CD14-positive monocyte (primary cell): ENCODE measurements around the gene SIN3A. TPM values are rescaled to one million over a fixed set of nuclear protein-coding genes. Genes with fewer than 3 reads are reported as not detected.

Experiments
- DNase-seq, 3 donors: peaks; one replicate each; pipeline ENCODE4 v3.0.0-alpha.2; 2011 to 2022
- H2AFZ ChIP-seq: 2 replicates; pipeline ENCODE4 v1.6.0; 2012; ENCODE audit warnings: mild to moderate bottlenecking, low read depth, low read length, inconsistent platforms; ENCODE audit not compliant: insufficient read depth, poor library complexity, severe bottlenecking
- H3K27ac ChIP-seq, 2 donors: 1 replicate in 1 of 2; 2 replicates in 1 of 2; pipeline ENCODE4 v1.5.1; 2012 to 2013; ENCODE audit warnings: low read length in 2 of 2, control low read depth in 1 of 2, inconsistent platforms in 1 of 2, low read depth in 1 of 2, mild to moderate bottlenecking in 1 of 2
- H3K27me3 ChIP-seq, 2 donors: one replicate each; pipeline versions ENCODE4 v1.6.0 to v1.6.1; 2011 to 2013; ENCODE audit warnings: low read length in 2 of 2; ENCODE audit not compliant: control insufficient read depth in 2 of 2, insufficient read depth in 2 of 2
- H3K36me3 ChIP-seq, 2 donors: replicated peaks in 1 of 2; 1 replicate in 1 of 2; 2 replicates in 1 of 2; pipeline versions ENCODE4 v1.5.1 to v1.6.1; 2012 to 2013; ENCODE audit warnings: low read length in 2 of 2, control low read depth in 1 of 2, inconsistent platforms in 1 of 2, mild to moderate bottlenecking in 1 of 2; ENCODE audit not compliant: insufficient read depth in 2 of 2, control insufficient read depth in 1 of 2
- H3K4me1 ChIP-seq, 2 donors: 1 replicate in 1 of 2; 2 replicates in 1 of 2; pipeline versions ENCODE4 v1.5.1 to v1.6.1; 2012 to 2013; ENCODE audit warnings: low read length in 2 of 2, control low read depth in 1 of 2, inconsistent platforms in 1 of 2, mild to moderate bottlenecking in 1 of 2, moderate library complexity in 1 of 2; ENCODE audit not compliant: insufficient read depth in 2 of 2, control insufficient read depth in 1 of 2
- H3K4me2 ChIP-seq: replicated peaks from 2 replicates; pipeline ENCODE3; 2012; ENCODE audit warnings: low read length, moderate library complexity, mild to moderate bottlenecking; ENCODE audit not compliant: poor library complexity, severe bottlenecking; ENCODE audit errors: extremely low read depth
- H3K4me3 ChIP-seq, 3 experiments: fragments of 200-600 bp in 1 of 3; sonication (generic) in 1 of 3; replicated peaks in 1 of 3; 1 replicate in 2 of 3; 2 replicates in 1 of 3; pipeline ENCODE4 v1.5.1; 2011 to 2013; ENCODE audit warnings: low read length in 3 of 3, mild to moderate bottlenecking in 3 of 3, control low read depth in 2 of 3, low read depth in 2 of 3, inconsistent platforms in 1 of 3, moderate library complexity in 1 of 3
- H3K79me2 ChIP-seq: 2 replicates; pipeline ENCODE4 v1.6.0; 2012; ENCODE audit warnings: mild to moderate bottlenecking, control low read depth, inconsistent platforms, low read length, moderate library complexity; ENCODE audit not compliant: insufficient read depth
- H3K9ac ChIP-seq: 2 replicates; pipeline ENCODE4 v1.6.0; 2017; ENCODE audit warnings: low read length, mild to moderate bottlenecking; ENCODE audit not compliant: insufficient read depth, poor library complexity, severe bottlenecking
- H3K9me3 ChIP-seq, 2 donors: replicated peaks in 1 of 2; 1 replicate in 1 of 2; 2 replicates in 1 of 2; pipeline versions ENCODE4 v1.5.1 to v1.6.1; 2012 to 2013; ENCODE audit warnings: low read length in 2 of 2, control low read depth in 1 of 2; ENCODE audit not compliant: control insufficient read depth in 1 of 2, insufficient read depth in 1 of 2
- H4K20me1 ChIP-seq: 2 replicates; pipeline ENCODE4 v1.6.0; 2012; ENCODE audit warnings: mild to moderate bottlenecking, low read length, control low read depth, moderate library complexity; ENCODE audit not compliant: insufficient read depth
- H3K27ac Mint-ChIP-seq, 7 donors: one replicate each; pipeline ENCODE4 v1.8.0; 2020; ENCODE audit warnings: mild to moderate bottlenecking in 7 of 7, mixed read lengths in 7 of 7, moderate library complexity in 6 of 7, inconsistent platforms in 2 of 7
- H3K27me3 Mint-ChIP-seq, 3 donors: one replicate each; pipeline ENCODE4 v1.8.0; 2021 to 2022; ENCODE audit warnings: low read depth in 3 of 3, mild to moderate bottlenecking in 3 of 3, mixed read lengths in 3 of 3, moderate library complexity in 3 of 3, inconsistent platforms in 1 of 3
- H3K36me3 Mint-ChIP-seq, 2 donors: one replicate each; pipeline ENCODE4 v1.8.0; 2020; ENCODE audit warnings: mixed read lengths in 2 of 2, inconsistent platforms in 1 of 2, mild to moderate bottlenecking in 1 of 2
- H3K4me1 Mint-ChIP-seq: one replicate; pipeline ENCODE4 v1.8.0; 2020; ENCODE audit warnings: mild to moderate bottlenecking, mixed read lengths
- H3K4me3 Mint-ChIP-seq, 2 donors: one replicate each; pipeline ENCODE4 v1.8.0; 2020; ENCODE audit warnings: mild to moderate bottlenecking in 2 of 2, mixed read lengths in 2 of 2, moderate library complexity in 1 of 2
- H3K9me3 Mint-ChIP-seq, 7 donors: one replicate each; pipeline ENCODE4 v1.8.0; 2020 to 2022; ENCODE audit warnings: mixed read lengths in 7 of 7, mild to moderate bottlenecking in 6 of 7, moderate library complexity in 6 of 7, inconsistent platforms in 2 of 7
- CTCF ChIP-seq: fragments of 200-600 bp; IDR thresholded peaks from one replicate; pipeline ENCODE4 v1.8.0; 2022; ENCODE audit warnings: antibody characterized with exemption, mild to moderate bottlenecking
- WGBS: methylation state at CpG from one replicate; pipeline ENCODE4 v1.1.5; 2013; ENCODE audit warnings: missing lambda C conversion rate; ENCODE audit not compliant: insufficient coverage; 5-methylcytosine and 5-hydroxymethylcytosine counted together
- intact Hi-C, 2 donors: fragments of 100-400 bp; cut with micrococcal nuclease; formaldehyde crosslinking; loops; one replicate each; pipeline versions ENCODE4 v1.15.0 to v1.15.1; 2023
- polyA plus RNA-seq, 3 donors: library from polyadenylated mRNA; depleted of rRNA in 1 of 3; unstranded in 2 of 3; stranded (reverse) in 1 of 3; fragments of 300-500 nt in 2 of 3; fragments of >200 nt in 1 of 3; fragmentation: Illumina TruSeq in 2 of 3; gene quantifications; 1 replicate in 2 of 3; 2 replicates in 1 of 3; pipeline ENCODE4 v1.2.3, GENCODE V29; 2012 to 2021

The SIN3A gene
- polyA plus RNA-seq, 3 donors: 2.3 to 20.7 (median 7.9) TPM

DNA sequence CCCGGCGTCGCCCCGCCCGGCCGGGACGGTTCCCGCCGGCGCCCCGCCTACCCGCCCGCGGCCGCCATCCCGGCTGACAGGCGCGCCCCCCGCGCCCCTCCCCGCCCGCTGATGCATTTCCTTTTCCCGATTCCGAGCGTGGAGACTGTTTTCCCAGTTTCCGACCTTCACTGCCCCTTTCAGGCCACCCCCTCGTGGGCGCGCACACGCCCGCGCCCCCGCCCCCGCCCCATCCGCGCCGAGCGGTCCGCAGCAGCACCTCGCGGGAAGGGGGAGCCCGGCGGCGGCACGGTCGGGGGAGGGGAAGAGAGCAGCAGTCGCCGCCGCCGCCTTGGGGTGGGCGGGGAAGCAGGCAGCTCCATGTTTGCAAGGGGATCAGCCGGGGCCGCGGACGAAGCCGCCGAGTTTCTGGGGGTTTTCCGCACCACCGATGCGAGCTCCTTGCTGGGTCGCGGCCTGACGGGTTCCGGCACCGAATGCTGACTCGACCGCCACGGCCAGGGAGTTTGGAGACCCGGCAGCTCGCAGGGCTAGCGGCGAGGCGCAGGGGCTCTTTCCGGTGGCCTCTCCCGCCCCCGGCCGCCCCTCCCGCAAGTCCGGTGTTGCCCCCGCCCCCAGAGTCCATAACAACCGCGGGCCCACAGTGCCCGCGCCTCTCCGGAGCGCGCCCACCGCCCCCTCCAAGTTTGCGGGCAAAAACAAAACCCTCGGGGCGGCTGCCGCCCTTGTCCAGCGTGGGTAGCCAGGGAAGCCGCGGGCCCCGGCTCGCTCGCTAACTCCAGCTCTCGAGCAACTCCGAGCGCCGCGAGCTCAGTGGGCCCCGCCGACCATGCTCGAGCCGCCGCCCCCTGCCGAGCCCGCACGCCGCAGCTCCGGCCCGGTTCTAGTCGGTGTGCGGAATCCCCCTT, 3.2 kb upstream of the SIN3A start:
- Mint-ChIP-seq H3K27ac (peak overlapping the region; percentile 88 to 95 (median 91)), H3K9me3 (no peaks in the 10 kb centered on the region), H3K4me1 (peaks cover 37% of the 10 kb centered on the region), H3K27me3 (peaks cover 0 to 2% (median 1%) of the 10 kb centered on the region in 3 donors), H3K4me3 (peak overlapping the region; percentile 90 to 92), H3K36me3 (no peaks in the 10 kb centered on the region)
- Histone ChIP-seq H3K4me2 (peak overlapping the region; percentile 96), H3K9ac (peak overlapping the region; percentile 79), H3K27me3 (no peaks in the 10 kb centered on the region), H3K79me2 (peaks cover 28% of the 10 kb centered on the region), H3K4me3 (peak overlapping the region; percentile 81 to 95 (median 88)), H3K4me1 (peaks cover 33 to 36% of the 10 kb centered on the region in 2 donors), H4K20me1 (peaks cover 13% of the 10 kb centered on the region), H2AFZ (peak overlapping the region; percentile 91), H3K27ac (peak overlapping the region; percentile 80 to 90), H3K36me3 (no peaks in the 10 kb centered on the region), H3K9me3 (no peaks in the 10 kb centered on the region)
- intact Hi-C loops: loop anchor here (5.0 to 10.0 kb wide), 6 partner anchors 87 to 910 kb away; partner anchors contain the start of genes IMP3 (in 2 of the 2), ARID3B (in 1 of the 2), COX5A (in 1 of the 2) and MAN2C1 (in 1 of the 2)
- peak in 2 of 3 donors; percentile 42 to 69 for DNase-seq
- under 1% methylated on average over 112 of the region's 116 CpGs for WGBS
- no peak for TF ChIP-seq CTCF

- Histone ChIP-seq H4K20me1 (peaks cover 21% of the 10 kb centered on the region), H3K27ac (peak overlapping the region; percentile 80 to 91), H3K4me1 (peaks cover 36 to 44% of the 10 kb centered on the region in 2 donors), H3K4me2 (peak overlapping the region; percentile 96), H3K27me3 (no peaks in the 10 kb centered on the region), H3K79me2 (peaks cover 36% of the 10 kb centered on the region), H3K4me3 (peak overlapping the region; percentile 81 to 95 (median 88)), H3K9me3 (no peaks in the 10 kb centered on the region), H3K9ac (peak overlapping the region; percentile 79), H2AFZ (peak overlapping the region; percentile 91), H3K36me3 (no peaks in the 10 kb centered on the region)
- 0% methylated on average over 45 of the region's 57 CpGs for WGBS
- no peaks in the 10 kb centered on the region for H3K36me3 Mint-ChIP-seq
- peak; percentile 97 to 100 (median 99) for DNase-seq
- peaks cover 37% of the 10 kb centered on the region for H3K4me1 Mint-ChIP-seq
- intact Hi-C loops: loop anchor here (5.0 to 10.0 kb wide), 6 partner anchors 87 to 909 kb away; partner anchors contain the start of genes ARID3B (in 1 of the 2), COX5A (in 1 of the 2), IMP3 (in 1 of the 2) and MAN2C1 (in 1 of the 2)
- no peaks in the 10 kb centered on the region for H3K9me3 Mint-ChIP-seq
- TF ChIP-seq CTCF: no peak
- H3K27ac Mint-ChIP-seq: peak overlapping the region; percentile 94 to 99 (median 97)
- H3K27me3 Mint-ChIP-seq: peaks cover 0 to 2% (median 1%) of the 10 kb centered on the region in 3 donors
- peak overlapping the region; percentile 86 to 92 for H3K4me3 Mint-ChIP-seq
Measured at GRCh38 chr15:75453703-75454470, 2.4 kb upstream of the SIN3A start.
